ENCODE measurements around the gene TAF1D. TPM values are rescaled to one million over a fixed set of nuclear protein-coding genes. Genes with fewer than 3 reads are reported as not detected.
A peak's percentile ranks its signal among the peaks of the same experiment; 100 is the strongest.

TAF1D gene
- total and polyA plus RNA-seq, 10 of the 15 experiments (the other 5 are each of a cell fraction or from before 2014, with no cell fraction given): 101 to 314 (median 199) TPM

DNA sequence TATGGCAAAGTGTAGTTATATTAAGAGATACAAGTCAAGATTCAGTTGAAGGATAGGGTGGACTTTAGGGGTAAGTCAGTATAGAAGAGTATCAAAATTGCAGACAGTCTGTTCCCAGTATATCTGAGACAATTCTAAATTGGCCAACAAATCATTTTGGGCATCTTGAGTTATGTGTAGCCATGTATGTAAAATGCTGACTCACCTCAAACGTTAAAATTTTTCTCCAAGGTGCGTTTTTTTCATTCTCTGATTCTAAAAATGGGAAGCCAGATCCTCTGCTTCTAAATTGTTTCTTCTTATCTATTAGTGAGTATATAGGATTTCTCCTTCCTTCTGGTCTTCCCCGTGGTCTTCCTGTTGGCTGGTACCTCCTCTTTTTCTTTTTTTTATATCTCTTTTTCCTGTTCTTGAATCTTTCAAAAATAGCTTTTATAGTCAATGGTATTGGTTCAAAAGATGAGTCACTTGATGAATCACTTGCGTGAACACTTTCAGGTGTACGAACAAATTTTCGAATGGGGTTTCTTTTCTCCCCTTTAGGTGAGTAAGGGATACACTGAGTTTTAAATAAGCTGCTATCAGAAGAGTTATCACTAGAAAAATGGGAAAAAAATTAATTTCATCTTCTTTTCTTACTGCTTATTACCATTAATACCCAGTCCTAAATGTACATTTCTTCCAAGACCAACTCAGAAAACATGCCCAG, 3.2 kb downstream of the TAF1D start:
- intact Hi-C loops (cut with micrococcal nuclease; ENCODE audit: unreplicated experiment): no loop called here
- RAD21 ChIA-PET (ENCODE audit: unreplicated experiment): interaction anchor here (0.6 to 4.5 kb wide), 6 partner anchors 9 to 205 kb away, joined by 3 to 15 read pairs (median 4); partner anchors contain the start of genes CEP295 and MED17
- peaks cover 9 to 31% of the 10 kb centered on the region in 2 experiments for H3K36me3 ChIP-seq (ENCODE audit: control insufficient read depth in 2 of 2, insufficient read depth in 2 of 2, low read length in 1 of 2)

More for the DNA sequence above, 3.2 kb downstream of the TAF1D start:
- Histone ChIP-seq H2AFZ (ENCODE audit: control insufficient read depth, low read depth, low read length) (no peak overlapping the region), H3K27me3 (replicated peaks in 1 of 2; ENCODE audit: control insufficient read depth in 2 of 2, insufficient read depth in 2 of 2, low read length in 1 of 2) (no peaks in the 10 kb centered on the region), H3K27ac (ENCODE audit: control insufficient read depth, insufficient read depth) (peak overlapping the region; percentile 91; the same call in 1 of the 2 replicates), H3K9me3 (replicated peaks; ENCODE audit: control insufficient read depth, insufficient read depth, low read length) (no peaks in the 10 kb centered on the region), H3K4me3 (peak overlapping the region; percentile 76), H3K4me2 (ENCODE audit: control insufficient read depth, insufficient read depth) (peak overlapping the region; percentile 83), H3K4me1 (ENCODE audit: control insufficient read depth, insufficient read depth, low read length) (no peaks in the 10 kb centered on the region; the same call in none of the 2 replicates), H3K9ac (ENCODE audit: control insufficient read depth, insufficient read depth, low read length) (peak overlapping the region; percentile 100), H3K79me2 (ENCODE audit: control insufficient read depth, insufficient read depth, low read length) (peaks cover 95% of the 10 kb centered on the region), H4K20me1 (ENCODE audit: control insufficient read depth, insufficient read depth) (no peaks in the 10 kb centered on the region)
- DNase-seq (ENCODE audit: low read depth, low spot score) (no peak), ATAC-seq (no peak), FAIRE-seq (no peak)
- ChIA-PET POLR2A (interaction anchor here (0.6 to 6.4 kb wide), 8 partner anchors 9 to 221 kb away, joined by 3 to 85 read pairs (median 3); partner anchors contain the start of genes CEP295 and MED17), SMC1A (ENCODE audit: uncharacterized antibody, unreplicated experiment) (interaction anchor here (0.6 to 7.8 kb wide), 9 partner anchors 9 to 61 kb away, joined by 3 to 74 read pairs (median 4); partner anchors contain the start of gene MED17), CTCF (interaction anchor here (0.5 to 4.5 kb wide), 6 partner anchors 9 to 1330 kb away, joined by 3 to 36 read pairs (median 4); partner anchors contain the start of gene MED17)
- in situ Hi-C loops (cut with MboI): no loop called here
- TF ChIP-seq POLR2AphosphoS2 (IDR thresholded peaks at IDR 0.05; ENCODE audit: low read depth, low read length): 0 out of 2 replicates have a peak, but pooled peaks have one; percentile 40
- TF ChIP-seq, protein P1, sequence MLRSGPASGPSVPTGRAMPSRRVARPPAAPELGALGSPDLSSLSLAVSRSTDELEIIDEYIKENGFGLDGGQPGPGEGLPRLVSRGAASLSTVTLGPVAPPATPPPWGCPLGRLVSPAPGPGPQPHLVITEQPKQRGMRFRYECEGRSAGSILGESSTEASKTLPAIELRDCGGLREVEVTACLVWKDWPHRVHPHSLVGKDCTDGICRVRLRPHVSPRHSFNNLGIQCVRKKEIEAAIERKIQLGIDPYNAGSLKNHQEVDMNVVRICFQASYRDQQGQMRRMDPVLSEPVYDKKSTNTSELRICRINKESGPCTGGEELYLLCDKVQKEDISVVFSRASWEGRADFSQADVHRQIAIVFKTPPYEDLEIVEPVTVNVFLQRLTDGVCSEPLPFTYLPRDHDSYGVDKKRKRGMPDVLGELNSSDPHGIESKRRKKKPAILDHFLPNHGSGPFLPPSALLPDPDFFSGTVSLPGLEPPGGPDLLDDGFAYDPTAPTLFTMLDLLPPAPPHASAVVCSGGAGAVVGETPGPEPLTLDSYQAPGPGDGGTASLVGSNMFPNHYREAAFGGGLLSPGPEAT (IDR thresholded peaks at IDR 0.05; ENCODE audit: low read depth): no peak; the same call in 1 of the 2 replicates
- TF ChIP-seq JUNB (IDR thresholded peaks at IDR 0.05): no peak
- no peak for TF ChIP-seq EGR1 (IDR thresholded peaks at IDR 0.05; ENCODE audit: borderline replicate concordance in 1 of 2, low read depth in 2 of 2, low read length in 2 of 2)
- TF ChIP-seq, protein P2, sequence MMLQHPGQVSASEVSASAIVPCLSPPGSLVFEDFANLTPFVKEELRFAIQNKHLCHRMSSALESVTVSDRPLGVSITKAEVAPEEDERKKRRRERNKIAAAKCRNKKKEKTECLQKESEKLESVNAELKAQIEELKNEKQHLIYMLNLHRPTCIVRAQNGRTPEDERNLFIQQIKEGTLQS (IDR thresholded peaks at IDR 0.05; ENCODE audit: borderline replicate concordance, extremely low read depth, low read depth, low read length): no peak
- no peak for TF ChIP-seq POU2F2 (IDR thresholded peaks at IDR 0.05; ENCODE audit: borderline replicate concordance, low read depth, low read length)
- 0 out of 2 replicates have a peak, but pooled peaks have one; percentile 38 for TF ChIP-seq SMAD5 (IDR thresholded peaks at IDR 0.05; ENCODE audit: low read depth)
- BruUV-seq (replicated peaks): no TSS peak
- 4% methylated on average over 6 of the region's 6 CpGs for WGBS (ENCODE audit: insufficient coverage, insufficient replicate concordance, low lambda C conversion rate, missing lambda C conversion rate)

Data from GM12878 (cell line).